Choroid plexus epithelial cell (primary cell): ENCODE results near the gene GALNT17.

Experiments
- DNase-seq: peaks from one replicate; pipeline ENCODE4 v3.0.0-alpha.2; 2010; ENCODE audit warnings: low read depth
- H3K4me3 ChIP-seq: 2 replicates; pipeline ENCODE4 v1.5.1; 2011; ENCODE audit warnings: low read depth, mild to moderate bottlenecking, control low read depth, low read length, moderate library complexity
- TF ChIP-seq, protein P1 (sequence below): conservative IDR thresholded peaks from 2 replicates; pipeline ENCODE4 v1.5.1; 2011; ENCODE audit warnings: low read depth, mild to moderate bottlenecking, control low read depth, inconsistent platforms, low read length, moderate library complexity

GALNT17 gene

DNA sequence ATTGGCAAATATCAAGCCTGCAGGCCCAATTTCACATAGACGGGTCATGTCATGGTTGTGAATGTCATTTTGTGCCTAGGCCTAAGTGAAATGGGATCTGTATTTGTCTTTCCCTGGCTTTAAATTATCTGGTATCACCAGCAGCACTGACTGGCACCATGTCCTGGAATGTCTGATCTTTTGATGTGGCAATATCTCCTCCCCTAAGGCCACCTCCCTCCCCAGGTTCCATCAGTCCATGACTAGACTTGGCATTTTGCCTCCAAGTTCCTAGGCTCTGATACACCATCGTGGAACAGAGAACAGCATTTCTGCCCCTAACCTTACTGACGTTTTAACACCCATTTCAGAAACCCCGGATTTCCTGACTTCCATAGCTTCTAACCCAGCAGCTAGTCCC lies 513.9 kb downstream of the GALNT17 start:
- no peak overlapping the region for H3K4me3 ChIP-seq
- TF ChIP-seq, protein P1, sequence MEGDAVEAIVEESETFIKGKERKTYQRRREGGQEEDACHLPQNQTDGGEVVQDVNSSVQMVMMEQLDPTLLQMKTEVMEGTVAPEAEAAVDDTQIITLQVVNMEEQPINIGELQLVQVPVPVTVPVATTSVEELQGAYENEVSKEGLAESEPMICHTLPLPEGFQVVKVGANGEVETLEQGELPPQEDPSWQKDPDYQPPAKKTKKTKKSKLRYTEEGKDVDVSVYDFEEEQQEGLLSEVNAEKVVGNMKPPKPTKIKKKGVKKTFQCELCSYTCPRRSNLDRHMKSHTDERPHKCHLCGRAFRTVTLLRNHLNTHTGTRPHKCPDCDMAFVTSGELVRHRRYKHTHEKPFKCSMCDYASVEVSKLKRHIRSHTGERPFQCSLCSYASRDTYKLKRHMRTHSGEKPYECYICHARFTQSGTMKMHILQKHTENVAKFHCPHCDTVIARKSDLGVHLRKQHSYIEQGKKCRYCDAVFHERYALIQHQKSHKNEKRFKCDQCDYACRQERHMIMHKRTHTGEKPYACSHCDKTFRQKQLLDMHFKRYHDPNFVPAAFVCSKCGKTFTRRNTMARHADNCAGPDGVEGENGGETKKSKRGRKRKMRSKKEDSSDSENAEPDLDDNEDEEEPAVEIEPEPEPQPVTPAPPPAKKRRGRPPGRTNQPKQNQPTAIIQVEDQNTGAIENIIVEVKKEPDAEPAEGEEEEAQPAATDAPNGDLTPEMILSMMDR, result no peak
- DNase-seq, result peak; percentile 23

DNA sequence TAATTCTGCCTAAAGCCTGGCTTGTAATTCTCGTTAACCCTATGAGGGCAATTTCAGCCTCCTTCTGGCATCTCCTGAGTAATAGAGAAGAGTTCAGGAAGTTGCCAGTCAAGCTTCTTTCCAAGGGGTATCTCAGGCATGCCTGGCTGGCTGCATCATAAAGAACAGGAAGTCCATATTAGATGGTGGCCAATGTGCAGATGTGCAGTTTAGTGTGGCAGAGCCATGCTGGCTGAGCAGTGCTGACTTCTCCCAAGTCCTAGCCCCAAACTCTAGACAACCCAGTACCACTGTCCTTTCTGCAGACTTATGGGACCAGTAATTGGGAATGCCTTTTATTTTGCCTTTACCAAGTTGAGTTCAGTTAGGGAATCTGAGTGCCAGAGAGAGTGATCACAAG lies 517.9 kb downstream of the GALNT17 start:
- no peak for DNase-seq
- no peak overlapping the region for H3K4me3 ChIP-seq
- TF ChIP-seq, protein P1, result no peak

DNA sequence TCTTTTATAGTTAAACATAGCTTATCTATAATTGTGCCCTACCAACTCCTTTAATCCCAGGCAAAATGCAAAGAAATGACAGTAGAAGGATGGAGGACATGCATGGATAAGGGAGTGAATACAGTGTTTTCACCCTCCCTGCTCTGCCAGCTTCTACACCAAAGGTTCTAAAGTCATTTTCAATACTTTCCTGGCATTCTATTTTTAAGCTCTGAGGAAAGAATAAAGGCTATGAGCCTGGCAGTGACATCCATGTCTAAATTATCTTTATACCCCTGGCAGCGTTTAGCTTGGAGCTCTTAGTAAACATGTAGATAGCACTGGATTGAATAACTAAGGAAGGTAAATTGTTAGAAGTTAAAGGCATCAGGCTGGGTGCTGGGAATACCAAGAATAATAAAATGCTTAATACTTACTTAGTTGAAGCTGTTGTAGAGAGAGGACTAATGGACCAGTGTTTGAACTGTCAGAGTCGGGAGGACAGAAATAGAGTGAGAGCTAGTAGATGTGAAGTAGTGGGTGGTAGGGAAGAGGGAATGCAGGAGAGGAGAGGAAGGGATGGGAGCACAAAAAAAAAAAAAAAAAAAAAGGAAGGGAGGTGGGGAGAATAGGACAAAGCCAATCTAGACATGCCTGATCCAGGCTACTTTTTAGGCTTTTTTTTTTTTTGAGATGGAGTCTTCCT lies 518.9 kb downstream of the GALNT17 start:
- DNase-seq, result no peak
- H3K4me3 ChIP-seq, result no peak overlapping the region
- TF ChIP-seq, protein P1, result no peak

DNA sequence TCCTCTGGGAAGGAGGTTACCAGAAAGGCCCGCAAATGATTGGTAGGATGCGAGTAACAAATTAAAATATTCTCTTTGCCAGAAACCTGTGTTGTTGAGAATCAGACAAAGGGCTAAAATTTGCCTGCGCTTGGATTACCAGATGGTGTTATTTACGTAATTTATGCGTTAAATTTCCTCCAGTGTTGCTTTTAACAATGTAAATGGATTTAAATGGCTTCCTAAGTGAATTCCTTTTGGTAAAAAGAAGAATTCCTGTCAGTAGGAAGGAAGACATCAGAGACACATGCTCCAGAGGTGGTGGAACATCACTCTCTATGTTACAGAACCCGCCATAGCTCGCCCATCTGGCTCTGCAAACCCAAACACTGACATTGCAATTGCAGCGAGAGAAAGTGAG lies 520.6 kb downstream of the GALNT17 start:
- H3K4me3 ChIP-seq, result no peak overlapping the region
- no peak for DNase-seq
- TF ChIP-seq, protein P1, result no peak

DNA sequence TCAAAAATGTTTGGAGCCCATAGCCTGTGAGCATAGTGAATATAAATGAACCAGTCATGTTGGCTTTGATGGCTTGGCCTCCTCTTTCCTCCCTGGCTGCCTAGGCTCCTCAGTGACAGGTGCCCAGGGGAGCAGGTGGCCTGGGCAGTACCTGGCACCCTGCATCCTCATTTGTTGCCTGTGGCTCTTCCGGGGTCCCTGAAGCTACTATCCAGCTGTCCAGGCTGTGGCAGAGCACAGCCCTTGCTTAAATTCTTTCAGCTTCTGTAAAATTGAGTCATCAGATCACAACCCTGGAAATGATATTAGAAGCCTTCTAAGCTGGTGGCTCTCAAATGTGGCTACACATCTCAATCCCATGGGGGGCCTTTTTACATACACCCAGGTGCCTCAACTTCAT lies 525.4 kb downstream of the GALNT17 start:
- TF ChIP-seq, protein P1, result no peak
- no peak overlapping the region for H3K4me3 ChIP-seq
- no peak for DNase-seq

DNA sequence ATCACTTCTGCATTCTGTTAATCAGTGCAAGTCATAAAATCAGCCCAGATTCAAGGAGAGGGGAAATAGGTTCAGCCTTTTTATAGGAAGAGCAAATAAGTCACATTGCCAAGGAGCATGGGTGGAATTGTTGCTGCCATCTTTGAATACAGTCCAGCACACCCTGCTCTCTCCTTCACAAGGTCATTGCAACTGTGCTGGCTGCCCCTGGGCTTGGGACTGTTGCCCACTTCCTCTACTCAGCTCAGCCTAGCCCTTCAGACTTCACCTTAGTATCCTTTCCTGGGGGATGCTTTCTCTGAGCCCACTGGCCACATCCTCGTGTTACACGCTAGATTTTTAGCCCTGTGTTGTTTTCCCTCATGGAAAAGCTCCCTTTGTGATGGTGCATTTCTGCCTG lies 527.7 kb downstream of the GALNT17 start:
- no peak overlapping the region for H3K4me3 ChIP-seq
- TF ChIP-seq, protein P1, result no peak
- no peak for DNase-seq

DNA sequence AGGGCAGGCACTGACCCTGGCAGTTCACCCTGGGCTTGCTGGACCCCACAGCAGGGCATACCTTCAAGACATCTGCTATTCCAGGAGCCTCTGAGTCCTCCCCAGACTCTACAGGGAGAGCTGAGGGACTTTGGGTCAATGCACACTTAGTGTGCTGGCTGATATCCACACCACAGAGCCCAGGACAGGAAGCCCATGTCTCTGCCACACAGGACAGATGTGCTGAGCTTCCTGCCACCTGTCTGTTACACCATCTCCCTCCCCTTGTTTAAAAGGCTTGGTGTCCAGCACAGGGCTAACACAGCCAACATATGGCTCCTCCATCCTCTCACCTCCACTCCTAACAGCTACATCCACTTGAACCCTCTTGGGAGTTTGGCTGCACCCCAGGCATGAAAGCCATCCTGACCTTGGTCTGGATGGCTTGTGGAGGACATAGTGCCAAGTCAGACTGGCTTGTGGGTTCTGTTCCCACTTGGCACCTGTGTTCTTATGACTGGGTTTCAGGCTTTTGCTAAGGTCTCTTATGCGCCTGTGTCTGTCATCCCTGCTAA lies 529.8 kb downstream of the GALNT17 start:
- DNase-seq, result no peak
- H3K4me3 ChIP-seq, result no peak overlapping the region
- TF ChIP-seq, protein P1, result no peak
